ENCODE results near the gene BTG1.

DNA sequence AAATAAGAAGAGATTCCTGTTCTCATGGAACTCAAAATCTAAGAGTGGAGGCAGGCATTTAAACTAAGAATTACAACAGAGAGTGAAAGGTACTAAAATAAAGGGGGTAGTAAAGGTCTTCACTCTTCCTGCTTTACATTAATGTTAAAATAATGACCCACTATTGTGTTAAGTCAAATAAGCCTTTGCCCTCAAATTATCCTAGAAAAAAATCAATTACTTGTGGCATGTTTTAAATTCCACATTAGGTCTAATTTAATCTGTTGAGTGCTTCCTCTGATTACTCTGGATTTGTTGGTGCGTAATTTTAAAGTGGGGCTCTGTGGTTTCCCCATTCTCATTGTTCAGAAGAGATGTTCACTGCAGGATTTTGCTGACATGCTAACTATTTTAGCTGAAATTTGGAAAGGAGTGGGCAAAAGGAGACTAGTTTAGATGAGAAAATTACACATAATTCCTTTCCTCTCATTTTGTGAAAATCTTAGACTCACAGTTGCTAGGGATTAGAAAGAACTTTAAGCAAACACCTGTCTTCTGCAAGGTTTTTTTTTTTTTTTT is 35.5 kb downstream of the BTG1 start:
- TF ChIP-seq RFX5 (IDR thresholded peaks at IDR 0.05; ENCODE audit: low read depth, low read length) (no peak), POLR2A (IDR thresholded peaks at IDR 0.05; ENCODE audit: low read depth, low read length) (no peak), SMC3 (IDR thresholded peaks at IDR 0.05; ENCODE audit: low read depth, low read length) (no peak), RAD21 (IDR thresholded peaks at IDR 0.05; ENCODE audit: low read length) (no peak), MAZ (IDR thresholded peaks at IDR 0.05; ENCODE audit: borderline replicate concordance, low read depth, low read length) (no peak), MAFK (IDR thresholded peaks at IDR 0.05; ENCODE audit: low read depth, low read length) (0 out of 2 replicates have a peak, but pooled peaks have one; percentile 9), RCOR1 (IDR thresholded peaks at IDR 0.05; ENCODE audit: insufficient replicate concordance, low read length) (no peak), FOS (IDR thresholded peaks at IDR 0.05; ENCODE audit: low read depth, low read length) (no peak), CEBPB (IDR thresholded peaks at IDR 0.05; ENCODE audit: low read depth, low read length) (no peak)
- TF ChIP-seq, protein P1, sequence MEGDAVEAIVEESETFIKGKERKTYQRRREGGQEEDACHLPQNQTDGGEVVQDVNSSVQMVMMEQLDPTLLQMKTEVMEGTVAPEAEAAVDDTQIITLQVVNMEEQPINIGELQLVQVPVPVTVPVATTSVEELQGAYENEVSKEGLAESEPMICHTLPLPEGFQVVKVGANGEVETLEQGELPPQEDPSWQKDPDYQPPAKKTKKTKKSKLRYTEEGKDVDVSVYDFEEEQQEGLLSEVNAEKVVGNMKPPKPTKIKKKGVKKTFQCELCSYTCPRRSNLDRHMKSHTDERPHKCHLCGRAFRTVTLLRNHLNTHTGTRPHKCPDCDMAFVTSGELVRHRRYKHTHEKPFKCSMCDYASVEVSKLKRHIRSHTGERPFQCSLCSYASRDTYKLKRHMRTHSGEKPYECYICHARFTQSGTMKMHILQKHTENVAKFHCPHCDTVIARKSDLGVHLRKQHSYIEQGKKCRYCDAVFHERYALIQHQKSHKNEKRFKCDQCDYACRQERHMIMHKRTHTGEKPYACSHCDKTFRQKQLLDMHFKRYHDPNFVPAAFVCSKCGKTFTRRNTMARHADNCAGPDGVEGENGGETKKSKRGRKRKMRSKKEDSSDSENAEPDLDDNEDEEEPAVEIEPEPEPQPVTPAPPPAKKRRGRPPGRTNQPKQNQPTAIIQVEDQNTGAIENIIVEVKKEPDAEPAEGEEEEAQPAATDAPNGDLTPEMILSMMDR (conservative IDR thresholded peaks at IDR 0.05; ENCODE audit: low read depth, low read length), result no peak
- TF ChIP-seq, protein P2, sequence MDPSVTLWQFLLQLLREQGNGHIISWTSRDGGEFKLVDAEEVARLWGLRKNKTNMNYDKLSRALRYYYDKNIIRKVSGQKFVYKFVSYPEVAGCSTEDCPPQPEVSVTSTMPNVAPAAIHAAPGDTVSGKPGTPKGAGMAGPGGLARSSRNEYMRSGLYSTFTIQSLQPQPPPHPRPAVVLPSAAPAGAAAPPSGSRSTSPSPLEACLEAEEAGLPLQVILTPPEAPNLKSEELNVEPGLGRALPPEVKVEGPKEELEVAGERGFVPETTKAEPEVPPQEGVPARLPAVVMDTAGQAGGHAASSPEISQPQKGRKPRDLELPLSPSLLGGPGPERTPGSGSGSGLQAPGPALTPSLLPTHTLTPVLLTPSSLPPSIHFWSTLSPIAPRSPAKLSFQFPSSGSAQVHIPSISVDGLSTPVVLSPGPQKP (IDR thresholded peaks at IDR 0.05; ENCODE audit: borderline replicate concordance, low read depth, low read length), result no peak
- TF ChIP-seq, protein P3, sequence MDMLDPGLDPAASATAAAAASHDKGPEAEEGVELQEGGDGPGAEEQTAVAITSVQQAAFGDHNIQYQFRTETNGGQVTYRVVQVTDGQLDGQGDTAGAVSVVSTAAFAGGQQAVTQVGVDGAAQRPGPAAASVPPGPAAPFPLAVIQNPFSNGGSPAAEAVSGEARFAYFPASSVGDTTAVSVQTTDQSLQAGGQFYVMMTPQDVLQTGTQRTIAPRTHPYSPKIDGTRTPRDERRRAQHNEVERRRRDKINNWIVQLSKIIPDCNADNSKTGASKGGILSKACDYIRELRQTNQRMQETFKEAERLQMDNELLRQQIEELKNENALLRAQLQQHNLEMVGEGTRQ (IDR thresholded peaks at IDR 0.05; ENCODE audit: low read depth, low read length), result no peak
